NOMO-1 treated with dmso at 0.1 percent for 144 hours (cell line): ENCODE data around the gene PPIB.

ENCODE experiments used
- DNase-seq: peaks from one replicate; lab custom pipeline; 2025; ENCODE audit not compliant: unreplicated experiment; lab: John Stamatoyannopoulos, UW

PPIB gene

DNA sequence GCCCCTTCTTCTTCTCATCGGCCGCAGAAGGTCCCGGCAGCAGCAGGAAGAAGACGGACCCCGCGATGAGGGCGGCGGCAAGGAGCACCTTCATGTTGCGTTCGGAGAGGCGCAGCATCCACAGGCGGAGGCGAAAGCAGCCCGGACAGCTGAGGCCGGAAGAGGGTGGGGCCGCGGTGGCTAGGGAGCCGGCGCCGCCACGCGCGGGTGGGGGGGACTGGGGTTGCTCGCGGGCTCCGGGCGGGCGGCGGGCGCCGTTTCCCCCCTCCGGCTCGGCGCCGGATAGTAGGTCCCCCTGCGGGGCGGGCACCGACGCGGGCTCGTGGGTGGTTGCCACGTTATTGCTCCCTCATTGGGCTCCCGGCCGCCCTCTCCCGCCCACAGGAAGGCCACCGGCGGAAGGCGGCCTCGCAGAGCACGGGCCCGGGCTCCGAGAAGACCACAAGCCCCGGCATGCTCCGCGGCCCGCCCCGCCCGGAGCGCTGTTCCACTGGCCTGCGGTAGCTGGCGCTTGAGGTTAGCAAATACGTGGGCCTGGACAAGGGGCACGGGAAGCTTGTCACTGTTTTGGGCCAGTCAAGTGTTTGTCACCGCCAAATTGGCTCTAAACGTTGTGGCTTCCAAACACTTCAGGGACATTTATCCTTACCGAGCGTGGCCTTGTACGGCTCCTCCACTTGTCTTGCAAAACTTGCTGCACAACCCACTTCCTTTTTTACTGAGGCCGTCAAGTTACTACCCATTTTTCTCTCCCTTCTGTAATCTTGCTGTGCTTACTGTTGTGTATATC, at the start of gene PPIB:
Gene PPIB (minus strand): TSS at position 154 of the 790 bp plus-strand sequence. CDS start 36 bp downstream, at position 118.
- DNase-seq: peak; percentile 95

DNA sequence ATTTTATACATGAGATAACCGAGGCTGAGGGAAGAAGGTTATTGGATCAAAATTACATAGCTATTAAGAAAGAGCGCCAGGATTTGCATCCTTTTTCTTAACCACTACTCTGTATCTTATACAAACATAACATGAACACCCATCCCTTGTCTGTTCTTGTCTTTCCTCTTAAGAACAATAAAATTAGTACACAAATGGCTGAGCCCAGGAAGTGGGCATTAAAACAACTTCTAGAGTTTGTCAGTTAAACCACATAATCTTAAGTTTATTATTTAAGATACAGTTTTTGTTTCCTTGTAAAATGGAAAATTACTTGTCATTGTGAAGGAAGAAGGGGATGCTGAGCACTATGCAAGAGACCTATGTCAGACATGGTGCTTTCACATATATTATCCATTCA, 48.9 kb upstream of the PPIB start:
- no peak for DNase-seq

GRCh38 chr15:64210371-64210770, 47.5 kb upstream of the PPIB start:
- no peak for DNase-seq

DNA sequence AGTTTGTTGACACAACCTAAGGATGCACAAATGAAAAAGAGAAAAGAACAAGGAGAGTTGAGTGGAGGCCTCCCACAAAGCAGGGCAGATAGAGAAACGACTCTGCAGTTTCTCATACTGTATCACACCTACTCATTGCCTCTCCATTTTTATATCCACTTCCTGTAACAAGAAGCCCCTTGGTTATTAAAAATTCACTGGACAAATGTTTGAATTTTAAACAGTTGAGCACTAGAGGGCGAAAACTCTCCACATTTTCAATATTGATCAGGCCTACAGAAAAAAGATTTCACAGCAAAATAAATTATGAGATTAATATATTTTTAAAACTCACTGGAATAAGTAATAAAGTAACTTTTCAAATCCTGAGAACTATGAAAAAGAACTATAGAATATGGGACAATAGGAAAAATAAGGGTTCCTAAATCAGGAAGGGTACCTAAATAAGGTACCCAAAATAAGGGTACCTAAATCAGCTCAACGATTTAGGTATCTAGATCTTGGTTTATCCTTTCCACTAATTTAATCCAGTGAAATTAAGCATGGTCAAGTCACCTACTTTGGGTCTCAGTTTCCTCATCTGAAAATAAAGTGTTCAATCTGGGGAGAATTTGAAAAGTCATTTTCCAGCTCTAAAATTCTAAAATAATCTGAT, 47.0 kb upstream of the PPIB start:
- peak; percentile 5 for DNase-seq

GRCh38 chr15:64205202-64205601, 42.4 kb upstream of the PPIB start:
- DNase-seq: no peak

GRCh38 chr15:64197425-64197824, 34.6 kb upstream of the PPIB start:
- DNase-seq: no peak

DNA sequence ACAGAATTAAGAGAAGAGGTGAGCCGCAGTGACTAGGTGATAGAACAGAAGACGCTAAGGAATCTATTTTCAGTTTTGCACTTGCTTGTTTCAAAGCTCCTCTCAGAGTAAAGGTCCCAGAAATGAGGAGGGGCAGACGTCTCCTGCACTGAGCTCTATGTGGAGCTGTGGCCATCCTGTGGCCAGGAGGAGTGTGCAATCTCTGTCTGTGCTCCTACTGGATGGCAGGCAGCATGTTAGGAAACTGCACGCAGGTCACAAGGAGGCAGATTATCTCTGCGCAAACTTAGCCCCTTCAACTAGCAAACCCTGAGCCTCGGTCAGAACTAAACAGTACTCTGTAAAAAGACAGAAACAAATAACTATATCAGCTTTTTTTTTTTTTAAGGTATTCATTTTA, 31.1 kb upstream of the PPIB start:
- DNase-seq: no peak

GRCh38 chr15:64191971-64192830, 29.4 kb upstream of the PPIB start:
- DNase-seq: no peak

- no peak for DNase-seq
These were observed 24.8 kb upstream of the PPIB start for GRCh38 chr15:64187396-64188191.

DNA sequence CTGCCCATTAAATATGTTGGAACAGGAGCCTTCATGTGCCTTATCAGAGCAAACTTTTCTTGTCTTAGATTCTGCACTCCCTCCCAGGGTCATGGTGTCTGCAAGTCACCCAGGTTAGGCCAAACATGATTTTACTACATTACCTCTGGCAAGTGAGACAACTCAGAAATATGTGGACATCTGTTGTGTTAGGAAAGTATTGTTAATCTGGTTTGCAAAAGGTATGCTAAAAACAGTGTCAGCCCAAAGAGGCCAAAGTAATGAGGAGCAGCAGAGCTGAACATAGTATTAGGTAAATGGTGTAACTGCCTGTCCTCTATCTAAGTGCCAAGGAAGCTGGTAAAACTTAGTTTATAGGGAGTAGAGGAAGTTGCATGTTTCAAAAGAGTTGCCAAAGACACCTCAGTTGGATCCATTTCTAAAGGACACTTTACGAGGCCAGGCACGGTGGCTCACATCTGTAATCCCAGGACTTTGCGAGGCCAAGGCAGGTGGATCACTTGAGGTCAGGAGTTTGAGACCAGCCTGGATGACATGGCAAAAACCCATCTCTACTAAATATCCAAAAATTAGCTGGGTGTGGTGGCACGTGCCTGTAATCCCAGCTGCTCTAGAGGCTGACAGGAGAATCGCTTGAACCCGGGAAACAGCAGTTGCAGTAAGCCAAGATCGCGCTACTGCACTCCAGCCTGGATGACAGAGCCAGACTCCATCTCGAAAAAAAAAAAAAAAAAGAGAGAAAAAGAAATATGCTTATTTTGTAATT, 22.5 kb upstream of the PPIB start:
- DNase-seq: no peak

DNA sequence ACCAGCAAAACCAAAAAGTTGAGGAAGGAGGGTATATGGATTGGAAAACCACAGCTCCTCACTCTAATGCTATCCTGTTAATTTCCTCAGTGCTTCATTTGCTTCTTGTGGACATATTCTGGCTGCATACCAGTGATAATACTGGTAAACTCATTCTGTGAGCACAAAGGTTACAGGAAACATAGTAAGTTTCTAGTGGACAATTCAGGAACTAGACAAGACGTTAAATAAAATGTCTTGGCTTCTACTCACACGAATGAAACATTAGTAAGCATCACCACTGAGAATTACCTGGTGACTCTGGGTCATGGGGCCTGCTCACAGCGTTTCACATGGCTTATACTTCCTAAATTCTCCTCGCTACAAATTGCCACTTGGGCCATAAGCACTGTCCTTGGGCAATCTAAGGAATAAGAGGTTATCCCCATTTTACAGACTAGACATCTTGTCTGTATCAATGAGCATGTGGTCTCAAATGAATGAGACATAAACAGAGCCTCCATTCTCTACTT, 20.1 kb upstream of the PPIB start:
- no peak for DNase-seq

DNA sequence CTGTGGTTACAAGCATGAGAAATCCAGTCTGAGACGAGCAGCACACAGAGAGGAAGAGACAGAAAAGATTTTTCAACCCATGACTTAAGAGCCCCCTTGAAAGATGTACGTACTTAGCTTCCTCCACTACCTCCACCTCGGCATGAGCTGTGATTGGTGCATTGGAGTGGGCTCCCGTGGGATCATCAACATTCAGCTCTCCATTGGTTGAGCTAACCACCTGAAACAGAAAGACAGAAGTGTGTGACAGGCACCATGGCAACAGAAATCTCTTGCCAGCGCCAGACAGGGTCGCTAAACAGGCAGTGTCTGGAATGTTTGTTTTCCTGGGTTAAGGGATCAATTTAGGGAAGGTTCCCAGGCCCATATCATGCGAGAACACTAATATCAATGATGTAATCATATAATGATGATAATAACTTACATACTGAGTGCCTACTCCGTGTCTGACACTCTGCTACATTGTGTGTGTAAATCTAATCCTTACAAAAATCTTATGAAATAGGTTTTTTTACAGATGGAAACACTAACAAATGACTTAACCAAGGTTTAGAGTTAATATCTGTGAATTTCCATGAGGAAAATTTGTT, 17.5 kb upstream of the PPIB start:
- DNase-seq: no peak

- DNase-seq: no peak
These were observed 3.5 kb upstream of the PPIB start for GRCh38 chr15:64166102-64166890.

DNA sequence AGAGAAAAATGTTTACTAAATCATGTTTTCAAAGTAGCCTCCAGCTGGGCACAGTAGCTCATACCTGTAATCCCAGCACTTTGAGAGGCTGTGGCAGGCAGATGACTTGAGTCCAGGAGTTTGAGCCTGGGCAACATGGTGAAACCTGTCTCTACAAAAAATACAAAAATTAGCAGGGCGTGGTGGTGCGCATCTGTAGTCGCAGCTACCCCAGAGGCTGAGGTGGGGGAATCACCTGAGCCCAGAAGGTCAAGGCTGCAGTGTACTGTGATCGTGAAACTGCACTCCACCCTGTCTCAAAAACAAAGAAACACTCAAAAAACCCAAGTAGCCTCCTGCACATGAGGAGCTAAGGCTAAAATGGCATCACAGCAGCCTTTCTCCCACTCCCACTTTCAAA, 1.6 kb upstream of the PPIB start:
- no peak for DNase-seq

DNA sequence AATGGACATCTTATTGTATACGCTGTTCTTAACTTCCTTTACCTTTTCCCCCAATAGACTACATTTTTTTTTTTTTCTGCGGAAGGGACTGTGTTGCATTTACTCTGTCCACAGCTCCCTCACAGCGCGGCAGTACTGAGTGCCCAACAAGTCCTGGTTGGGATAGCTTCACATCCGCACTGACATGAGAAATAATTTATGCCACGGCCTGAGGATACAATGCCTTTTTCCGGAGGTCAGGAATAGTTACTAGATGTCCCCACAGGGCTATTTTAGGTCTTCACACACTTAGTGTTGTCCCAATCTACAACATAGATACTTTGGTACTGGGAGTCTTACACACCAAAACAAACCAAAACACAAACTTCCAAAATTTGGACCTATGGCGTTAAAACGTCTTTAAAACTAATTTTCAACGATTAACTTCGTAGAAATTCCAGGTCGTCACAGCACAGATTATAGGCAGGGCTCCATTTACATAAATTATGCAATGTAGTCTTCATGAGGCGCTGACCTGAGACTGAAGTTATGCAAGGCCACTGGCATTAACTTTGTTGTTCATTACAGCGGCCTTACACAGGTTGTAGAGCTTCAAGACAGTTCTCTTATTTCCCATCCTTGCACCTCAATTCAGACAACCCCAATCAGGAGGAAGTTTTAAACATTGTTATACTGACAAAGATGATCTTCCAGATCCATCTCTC, 989 bp upstream of the PPIB start:
- DNase-seq: peak; percentile 73

DNA sequence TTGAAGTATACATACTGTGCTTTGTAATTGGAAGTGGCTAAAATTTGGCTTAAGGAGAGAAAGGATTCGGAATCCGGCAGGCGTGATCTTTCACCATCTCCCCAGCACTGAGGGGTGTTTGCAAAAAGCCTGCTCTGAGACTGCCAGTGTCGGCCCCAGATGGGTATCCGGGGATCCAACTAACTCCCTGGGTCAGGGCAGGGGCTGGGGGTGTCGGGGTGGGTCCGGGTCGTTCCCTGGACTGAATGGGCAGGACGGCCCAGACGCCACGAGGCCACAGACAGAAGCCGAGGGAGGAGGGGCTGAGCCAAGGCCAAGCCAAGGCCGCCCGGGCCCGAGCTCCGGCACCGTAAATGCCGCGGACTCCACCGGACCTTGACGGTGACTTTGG, 349 bp downstream of the PPIB start:
- DNase-seq: no peak

- no peak for DNase-seq
These were observed 939 bp downstream of the PPIB start for GRCh38 chr15:64161688-64162477.
